ENCODE measurements around the gene SIPA1L2.

SIPA1L2 gene

GRCh38 chr1:232625319-232625868 lies 4.5 kb downstream of the SIPA1L2 start:
- no peak for DNase-seq (ENCODE audit: low read depth)
- no peak for TF ChIP-seq CTCF (IDR thresholded peaks at IDR 0.05; ENCODE audit: low read length, missing control alignments)

GRCh38 chr1:232624546-232625281 lies 5.2 kb downstream of the SIPA1L2 start:
- no peak for DNase-seq (ENCODE audit: low read depth)
- H3K4me3 ChIP-seq (replicated peaks; ENCODE audit: low read depth, low read length), result no peak overlapping the region
- TF ChIP-seq CTCF (IDR thresholded peaks at IDR 0.05; ENCODE audit: low read length, missing control alignments), result no peak

More at GRCh38 chr1:232625319-232625868, 4.5 kb downstream of the SIPA1L2 start:
- H3K4me3 ChIP-seq (replicated peaks; ENCODE audit: low read depth, low read length), result no peak overlapping the region

DNA sequence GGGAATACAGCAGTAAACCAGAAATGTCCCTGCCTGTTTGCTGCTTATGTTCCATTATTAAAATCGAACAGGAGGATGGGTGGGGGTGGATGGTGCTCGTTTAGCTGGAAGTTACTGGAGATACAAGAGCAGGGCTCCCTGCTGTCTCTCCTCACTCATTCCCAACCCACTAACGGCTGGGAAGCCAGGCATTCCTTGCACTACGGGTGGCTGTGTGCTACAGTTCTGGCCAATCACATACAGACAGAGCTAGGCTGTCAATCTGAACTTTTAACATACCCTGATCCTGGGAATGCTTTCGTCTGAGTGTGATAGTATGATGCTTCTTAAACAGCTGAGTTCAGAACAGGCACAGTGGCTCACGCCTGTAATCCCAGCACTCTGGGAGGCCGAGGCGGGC lies 7.0 kb downstream of the SIPA1L2 start:
- no peak for DNase-seq (ENCODE audit: low read depth)
- H3K4me3 ChIP-seq (replicated peaks; ENCODE audit: low read depth, low read length), result no peak overlapping the region
- TF ChIP-seq CTCF (IDR thresholded peaks at IDR 0.05; ENCODE audit: low read length, missing control alignments), result no peak

DNA sequence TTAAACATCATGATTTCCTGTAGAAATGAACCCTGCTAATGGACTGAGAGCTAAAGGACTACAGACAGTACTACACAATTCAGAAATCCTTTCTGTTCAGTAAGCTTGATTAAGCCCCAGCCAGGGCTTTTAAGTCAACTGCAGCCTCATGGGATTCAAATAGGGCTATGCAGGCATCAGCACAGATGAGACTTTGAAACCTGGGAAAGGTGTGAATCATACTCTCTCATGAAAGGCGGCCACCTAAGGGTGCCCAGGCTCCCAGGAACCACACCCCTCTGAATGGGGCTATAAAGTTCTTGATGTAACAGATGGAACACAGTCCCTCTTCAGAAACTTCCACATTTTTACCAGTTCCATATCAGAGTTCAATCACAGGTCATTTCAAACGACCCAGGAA lies 7.6 kb downstream of the SIPA1L2 start:
- TF ChIP-seq CTCF (IDR thresholded peaks at IDR 0.05; ENCODE audit: low read length, missing control alignments), result no peak
- H3K4me3 ChIP-seq (replicated peaks; ENCODE audit: low read depth, low read length), result no peak overlapping the region
- DNase-seq (ENCODE audit: low read depth), result no peak

DNA sequence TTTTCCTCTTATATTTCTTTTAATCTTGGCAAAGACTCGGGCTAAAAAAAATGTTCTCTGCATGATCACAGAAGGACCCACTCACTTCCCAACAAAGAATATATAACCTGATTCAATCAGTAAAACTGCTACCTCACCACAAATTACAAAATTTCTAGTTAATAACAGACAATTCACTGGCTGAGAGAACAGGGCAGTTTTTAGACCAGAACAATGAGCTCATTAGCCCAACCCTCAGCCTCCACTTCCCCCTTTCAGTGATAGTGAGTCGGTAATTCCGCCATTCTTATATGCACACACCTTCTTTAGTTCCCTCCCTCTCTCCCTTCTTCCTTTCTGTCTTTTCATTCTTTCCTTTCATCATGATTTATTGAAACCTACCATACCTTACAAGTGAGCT lies 8.9 kb downstream of the SIPA1L2 start:
- no peak for TF ChIP-seq CTCF (IDR thresholded peaks at IDR 0.05; ENCODE audit: low read length, missing control alignments)
- DNase-seq (ENCODE audit: low read depth), result no peak
- H3K4me3 ChIP-seq (replicated peaks; ENCODE audit: low read depth, low read length), result no peak overlapping the region

DNA sequence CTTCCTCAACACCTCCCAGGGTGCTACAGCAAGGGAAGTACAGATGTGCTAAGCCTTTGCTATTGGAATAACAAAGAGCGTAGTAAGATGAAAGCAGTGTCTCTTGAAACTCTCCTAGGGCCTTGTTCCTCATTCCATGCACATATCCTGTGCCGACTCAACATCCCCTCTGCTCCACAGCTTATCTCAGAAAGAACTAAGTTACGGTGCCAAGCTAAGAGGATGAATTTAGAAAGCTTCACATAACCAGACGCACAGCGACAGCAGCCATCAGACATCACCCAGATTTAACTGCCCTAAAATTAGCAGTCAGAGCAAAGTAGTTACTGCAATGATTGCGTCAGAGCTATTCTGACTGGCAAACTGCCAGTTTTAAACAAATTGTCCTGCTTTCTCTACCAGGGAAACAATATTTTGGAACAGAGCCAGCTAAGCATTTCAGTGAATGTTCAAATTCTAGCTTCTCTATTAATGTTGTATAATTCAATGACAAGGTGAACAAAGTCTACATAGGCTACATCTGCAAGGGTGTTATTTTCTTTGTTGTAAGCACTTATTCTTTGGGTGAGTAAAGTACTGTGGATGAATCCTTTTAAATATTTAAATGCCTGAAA lies 9.5 kb downstream of the SIPA1L2 start:
- TF ChIP-seq CTCF (IDR thresholded peaks at IDR 0.05; ENCODE audit: low read length, missing control alignments), result no peak
- DNase-seq (ENCODE audit: low read depth), result peak; percentile 96
- no peak overlapping the region for H3K4me3 ChIP-seq (replicated peaks; ENCODE audit: low read depth, low read length)
